Testis (tissue), 2 donors: ENCODE results near the gene NDNF.

Experiments
- CTCF ChIP-seq, 3 experiments: fragments of 450-650 bp in 2 of 3; fragments of 200-600 bp in 1 of 3; sonication (generic) in 1 of 3; IDR thresholded peaks; one replicate each; pipeline ENCODE4 v1.5.1; 2016 to 2019; ENCODE audit warnings: antibody characterized with exemption in 3 of 3, mild to moderate bottlenecking in 2 of 3, moderate library complexity in 1 of 3
- POLR2A ChIP-seq: fragments of 450-650 bp; IDR thresholded peaks from one replicate; pipeline ENCODE4 v1.6.1; 2017; ENCODE audit warnings: antibody characterized with exemption, mild to moderate bottlenecking, moderate library complexity

- TF ChIP-seq POLR2A (no peak), CTCF (IDR thresholded peaks at IDR 0.05) (no peak)
Measured at GRCh38 chr4:121076416-121076815, 4.1 kb upstream of the NDNF start.
